GOT3 (cell line): ENCODE results near the gene LGR6.

Experiments
- DNase-seq: peaks from one replicate; lab custom pipeline; 2025; ENCODE audit warnings: mixed read lengths; lab: John Stamatoyannopoulos, UW

LGR6 gene

GRCh38 chr1:202200669-202201068 is 7.1 kb downstream of the LGR6 start:
- no peak for DNase-seq

- DNase-seq, result no peak
These were observed 7.7 kb downstream of the LGR6 start for GRCh38 chr1:202201266-202201665.

DNA sequence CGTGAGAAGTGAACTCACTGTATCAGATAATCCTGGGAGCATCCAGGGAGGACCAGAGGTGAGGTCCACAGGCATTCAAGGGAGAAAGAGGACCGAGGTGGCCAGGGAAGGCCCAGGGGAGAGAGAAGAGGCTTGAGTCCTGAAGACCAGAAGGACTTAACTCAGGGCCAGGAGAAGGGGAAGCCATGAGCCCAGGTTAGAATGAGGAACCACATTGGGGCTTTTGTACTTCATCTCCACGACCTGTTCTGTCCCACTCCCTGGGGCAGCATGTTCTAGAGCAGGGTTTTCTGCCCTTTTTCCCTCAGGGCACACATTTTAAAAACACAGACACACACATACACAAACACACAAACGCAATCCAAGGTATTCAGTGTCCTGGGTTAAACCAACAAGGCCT is 8.4 kb downstream of the LGR6 start:
- no peak for DNase-seq

- DNase-seq, result no peak
These were observed 9.0 kb downstream of the LGR6 start for GRCh38 chr1:202202500-202203168.

GRCh38 chr1:202203238-202204039 is 9.8 kb downstream of the LGR6 start:
- no peak for DNase-seq

GRCh38 chr1:202204065-202204464 is 10.5 kb downstream of the LGR6 start:
- no peak for DNase-seq

DNA sequence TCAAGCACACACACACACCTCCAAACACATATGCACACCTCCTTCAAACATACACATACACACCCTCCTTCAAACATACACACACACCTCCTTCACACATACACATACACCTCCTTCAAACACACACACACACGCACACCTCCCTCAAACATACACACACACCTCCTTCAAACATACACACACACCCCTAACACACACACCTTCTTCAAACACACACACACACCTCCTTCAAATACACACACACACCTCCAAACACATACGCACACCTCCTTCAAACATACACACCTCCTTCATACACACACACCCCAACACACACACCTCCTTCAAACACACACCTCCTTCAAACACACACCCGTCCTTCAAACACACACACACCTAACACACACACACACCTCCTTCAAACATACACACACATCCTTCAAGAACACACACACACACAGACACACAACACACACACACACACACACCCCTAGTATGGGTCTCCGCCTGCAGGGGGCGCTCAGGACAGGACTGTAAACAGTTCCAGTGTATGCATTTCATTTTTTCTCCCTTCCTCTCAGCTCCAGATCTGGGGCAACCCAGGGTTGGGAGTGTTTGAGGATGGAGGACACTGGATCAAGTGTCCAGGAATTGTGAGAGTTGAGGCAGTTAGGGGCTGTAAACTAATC is 12.1 kb downstream of the LGR6 start:
- DNase-seq, result no peak

DNA sequence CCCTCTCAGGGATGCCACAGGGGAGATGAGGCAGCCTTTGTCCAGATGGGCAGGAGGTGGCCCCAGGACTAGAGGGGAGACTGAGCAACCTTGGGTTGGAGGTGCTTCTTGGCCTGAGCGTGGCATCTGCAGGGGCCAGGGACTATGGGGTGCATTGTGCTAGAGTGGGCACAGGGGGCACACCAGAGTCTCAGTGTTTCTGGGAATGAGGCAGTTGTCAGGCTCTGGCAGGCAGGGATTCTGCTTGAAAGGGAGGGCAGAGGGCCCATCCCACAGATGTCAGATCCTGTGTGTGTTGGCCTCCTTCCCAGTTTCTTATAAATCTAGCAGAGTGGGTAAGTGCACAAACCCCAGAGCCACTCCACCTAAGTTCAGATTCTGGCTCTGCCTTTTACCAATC is 13.7 kb downstream of the LGR6 start:
- DNase-seq, result no peak

DNA sequence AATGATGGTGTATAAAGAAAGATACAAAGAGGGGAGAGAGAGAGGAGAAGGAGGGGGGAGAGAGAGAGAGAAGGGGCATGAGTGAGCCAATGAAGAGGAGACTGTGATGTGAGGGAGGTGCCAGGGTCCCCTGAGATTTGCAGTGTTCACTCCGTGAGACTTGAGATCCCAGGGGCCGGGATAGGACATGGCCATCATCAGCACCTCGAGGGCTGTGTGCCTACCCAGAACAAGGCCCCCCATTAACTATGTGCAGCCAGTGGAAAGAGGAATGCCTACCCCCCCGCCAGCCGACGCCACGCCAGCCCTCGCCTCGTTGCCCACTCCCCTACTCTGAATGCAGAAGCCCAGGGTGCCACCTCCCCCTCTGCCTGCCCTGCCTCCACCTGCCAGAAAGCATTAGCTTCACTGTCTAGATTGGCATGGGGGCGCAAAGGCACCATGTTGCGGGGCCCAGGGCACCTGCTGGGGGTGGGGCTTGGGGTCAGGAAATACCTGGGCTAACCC is 14.8 kb downstream of the LGR6 start:
- no peak for DNase-seq

DNA sequence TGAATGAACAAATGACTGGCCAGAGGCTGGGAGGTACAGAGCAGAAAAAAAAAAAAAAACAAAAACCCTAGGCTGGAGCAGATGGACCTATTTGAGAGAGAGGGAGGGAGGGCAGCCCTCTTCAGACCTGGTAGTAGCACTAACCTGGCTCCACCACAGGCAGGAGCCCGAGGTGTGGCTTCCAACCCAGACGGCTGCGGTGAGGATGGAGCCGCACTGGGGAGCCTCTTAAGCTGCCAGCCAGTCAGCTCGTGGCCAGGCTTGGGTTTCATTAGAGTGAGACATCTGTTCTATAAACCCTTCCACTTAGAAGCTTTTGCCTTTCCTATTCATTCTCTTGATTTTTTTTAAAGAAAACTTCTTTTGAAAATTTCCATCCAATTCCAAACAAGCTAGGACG is 16.8 kb downstream of the LGR6 start:
- no peak for DNase-seq

DNA sequence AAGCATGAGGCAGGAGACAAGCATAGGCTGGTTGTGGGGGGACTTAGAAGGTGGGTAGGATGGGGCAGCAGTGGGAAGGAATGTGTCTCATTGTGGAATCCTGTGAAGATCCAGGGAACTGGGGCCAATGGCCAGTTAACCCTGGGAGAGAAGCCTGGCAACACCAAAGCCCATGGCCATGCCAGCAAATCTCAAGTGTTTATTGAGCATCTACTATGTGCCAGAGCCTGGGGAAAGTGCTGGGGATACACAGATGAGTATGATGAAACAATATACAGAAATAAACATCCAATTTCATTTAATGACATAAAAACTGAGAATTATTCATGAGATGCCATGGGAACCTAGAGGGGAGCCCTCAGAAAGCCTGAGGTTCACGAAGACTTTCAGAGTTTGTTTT is 17.4 kb downstream of the LGR6 start:
- no peak for DNase-seq

DNA sequence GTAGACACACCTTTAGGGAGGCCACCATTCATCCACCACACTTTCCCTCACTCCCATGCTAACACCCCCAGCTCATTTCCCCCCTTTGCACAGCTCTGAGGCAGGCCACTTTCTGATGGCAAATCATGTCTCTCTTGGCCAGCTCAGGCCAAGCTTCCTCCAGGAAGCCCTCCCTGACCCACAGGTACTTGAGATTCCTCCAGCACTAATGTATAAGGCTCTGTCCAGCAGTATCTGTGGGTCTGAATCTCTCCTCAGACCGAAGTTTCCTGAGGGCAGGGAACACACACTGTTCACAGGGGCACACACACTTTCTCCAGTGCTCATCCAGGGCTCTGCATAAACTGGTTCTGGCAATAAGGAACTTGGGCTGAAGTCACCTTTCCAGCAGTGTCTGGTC is 19.2 kb downstream of the LGR6 start:
- no peak for DNase-seq

DNA sequence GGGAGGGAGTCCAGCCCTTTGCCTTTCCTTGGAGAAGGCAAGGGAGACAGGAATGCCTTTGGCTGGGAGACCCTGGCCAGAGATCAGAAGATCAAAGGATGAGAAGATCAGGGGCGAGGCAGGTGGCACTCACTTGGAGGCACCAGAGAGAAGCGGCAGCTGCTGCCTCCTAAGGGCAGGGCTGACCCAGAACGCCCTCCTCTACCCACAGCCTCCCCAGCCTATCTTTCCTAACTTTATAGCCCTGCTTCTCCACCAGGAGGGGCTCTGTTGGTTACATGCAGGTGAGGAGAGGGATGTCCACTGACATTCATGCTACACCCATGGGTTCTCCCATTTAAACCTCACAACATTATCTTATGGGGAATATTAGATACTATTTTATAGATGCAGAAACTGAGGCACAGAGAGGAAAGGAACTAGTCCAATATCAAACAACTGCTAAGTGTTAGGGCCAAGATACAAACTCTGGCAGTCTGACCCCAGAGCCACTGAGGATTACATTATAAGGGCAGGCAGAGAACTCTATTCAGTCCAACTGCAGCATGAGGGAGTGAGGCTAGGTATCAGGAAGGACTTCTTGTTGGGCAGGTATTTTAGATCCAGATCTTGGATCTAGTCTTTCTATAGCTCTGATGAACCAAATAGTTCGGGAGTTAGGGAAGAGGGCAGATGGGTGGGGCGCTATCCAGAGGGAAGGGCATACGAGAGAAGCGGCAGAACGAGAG is 19.9 kb downstream of the LGR6 start:
- no peak for DNase-seq

DNA sequence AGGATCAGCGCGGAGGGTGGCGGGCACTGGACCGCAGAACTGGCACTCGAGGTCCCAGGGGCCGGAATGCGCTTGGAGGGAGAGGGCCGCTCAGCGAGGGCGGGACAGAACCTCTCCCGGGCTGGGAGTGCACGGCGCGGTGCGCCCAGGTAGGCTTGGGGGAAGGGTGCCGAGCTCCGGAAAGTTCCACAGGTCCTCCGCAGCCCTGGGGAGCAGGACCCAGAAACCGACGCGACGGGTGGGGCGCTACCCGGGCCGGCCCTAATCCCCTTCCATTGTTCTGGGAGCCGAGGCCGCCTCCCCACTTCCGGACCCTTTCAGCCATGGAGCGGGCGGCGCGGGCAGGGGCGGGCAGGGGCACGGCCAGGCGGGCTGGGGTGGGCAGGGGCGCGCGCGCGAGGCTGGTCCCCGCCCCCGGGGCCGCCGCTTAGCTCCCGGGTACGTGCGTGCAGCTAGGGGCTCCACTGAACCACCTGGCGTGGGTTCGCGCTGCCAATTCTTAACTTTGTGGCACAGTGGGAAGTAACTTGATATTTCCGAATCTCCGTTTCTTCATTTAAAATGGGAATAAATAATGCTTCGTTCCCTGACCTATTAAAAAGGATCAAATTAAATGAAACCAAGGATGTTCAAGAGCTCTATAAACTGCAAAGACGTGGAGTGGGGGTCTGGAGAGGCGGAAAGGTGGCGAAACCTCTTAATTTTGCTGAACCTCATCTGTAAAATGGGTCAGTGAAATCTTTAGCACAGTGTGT is 20.7 kb downstream of the LGR6 start:
- no peak for DNase-seq

DNA sequence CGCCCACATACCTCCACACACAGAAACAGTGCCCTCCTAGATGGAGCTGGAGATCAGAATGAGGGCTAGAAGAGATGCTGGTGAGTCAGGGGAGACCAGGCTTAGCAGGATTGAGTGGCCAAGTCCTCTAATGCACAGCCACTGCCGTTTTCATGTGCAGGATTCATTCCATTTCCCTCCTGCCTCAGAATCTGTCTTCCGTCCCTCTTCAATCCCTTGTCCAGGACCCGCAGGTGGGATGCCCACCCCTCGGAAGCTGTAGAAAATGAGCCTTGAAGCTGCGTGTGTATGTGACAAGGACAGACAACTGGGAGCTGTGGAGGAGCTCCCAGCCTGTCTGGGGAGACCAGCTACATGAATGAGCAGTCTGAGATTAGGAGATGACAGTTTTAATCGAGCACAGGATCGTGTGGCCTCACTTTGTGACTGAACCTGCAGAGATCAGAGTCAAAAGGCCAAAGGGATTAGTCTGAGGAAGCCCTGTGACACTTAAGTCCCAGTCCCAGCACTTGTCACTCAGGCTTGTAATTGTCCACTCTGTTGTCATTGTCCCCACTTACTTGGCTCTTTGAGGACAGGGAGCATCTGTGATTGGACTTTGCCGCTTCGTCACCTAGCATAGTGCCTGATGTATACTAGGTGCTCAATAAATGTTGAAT is 22.0 kb downstream of the LGR6 start:
- DNase-seq, result no peak

DNA sequence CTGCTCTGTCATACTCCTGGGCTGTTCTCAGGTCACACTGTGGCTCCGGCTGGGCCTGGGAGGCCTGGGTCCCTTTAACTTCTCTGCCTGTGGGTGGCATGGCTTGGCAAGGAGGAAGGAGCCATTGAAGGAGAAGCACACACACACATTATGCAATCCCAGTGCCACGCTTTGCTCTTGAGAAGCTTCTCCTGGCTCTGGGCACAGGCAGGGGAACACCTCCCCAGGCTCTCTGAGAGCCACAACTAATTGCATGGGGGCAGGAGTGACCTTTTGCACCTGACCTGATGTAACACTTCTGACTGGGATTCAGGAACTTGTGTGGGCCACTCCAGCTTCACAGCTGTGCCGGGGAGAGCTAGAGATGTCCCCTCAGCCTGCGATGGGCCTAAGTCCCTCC is 23.1 kb downstream of the LGR6 start:
- DNase-seq, result no peak

GRCh38 chr1:202217516-202217915 is 23.9 kb downstream of the LGR6 start:
- DNase-seq, result no peak

- no peak for DNase-seq
These were observed 24.4 kb downstream of the LGR6 start for GRCh38 chr1:202217951-202218350.

- DNase-seq, result no peak
These were observed 27.1 kb downstream of the LGR6 start for GRCh38 chr1:202220733-202221132.

DNA sequence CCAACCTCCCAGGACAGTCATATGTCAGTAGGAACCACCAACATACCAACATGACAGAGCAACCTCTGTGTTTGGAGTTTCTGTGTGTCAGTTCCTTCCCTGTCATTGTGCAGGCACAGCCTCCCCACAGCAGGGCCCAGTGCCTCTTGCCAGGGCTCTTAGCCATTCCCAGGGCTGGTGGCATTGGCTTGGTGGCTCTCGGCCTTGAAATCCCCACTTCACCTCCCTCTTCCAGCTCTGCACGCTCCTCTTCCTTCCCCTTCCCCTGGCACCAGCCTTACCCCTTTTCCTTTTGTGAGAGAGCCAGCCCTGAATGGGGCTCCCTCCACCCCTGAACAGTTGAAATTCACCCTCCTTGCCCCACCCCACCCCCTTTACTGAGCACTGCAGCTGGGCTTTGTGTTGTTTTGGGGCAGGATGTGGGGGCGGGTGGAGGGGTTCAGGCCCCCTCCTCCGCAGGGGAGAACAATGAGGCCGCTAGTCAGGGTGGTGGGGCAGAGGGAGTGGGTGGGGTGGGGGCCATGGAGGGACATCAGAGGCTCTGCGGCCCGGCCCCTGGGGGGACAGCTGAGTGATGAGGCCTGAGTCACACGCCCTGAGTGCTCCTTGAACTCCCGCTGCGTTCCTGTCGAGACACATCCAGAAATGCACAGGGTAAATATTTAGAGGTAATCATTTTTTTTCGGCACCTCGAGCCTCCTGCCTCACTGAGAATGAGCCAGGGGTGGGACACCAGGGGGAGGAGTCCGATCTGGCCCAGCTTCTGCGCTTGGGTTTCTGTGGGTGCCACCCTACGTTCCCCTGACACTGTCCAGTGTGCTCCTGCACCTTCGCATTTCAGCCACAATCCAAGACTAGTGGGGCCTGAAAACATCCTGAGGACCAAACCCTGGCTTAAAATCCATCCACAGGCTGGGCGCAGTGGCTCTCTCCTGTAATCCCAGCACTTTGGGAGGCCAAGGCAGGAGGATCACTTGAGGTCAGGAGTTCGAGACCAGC is 28.6 kb downstream of the LGR6 start:
- DNase-seq, result no peak
